ENCODE results near the gene ANXA7.
"Not testable (repeated sequence)": the region's sequence is repeated elsewhere in the genome, so short reads cannot be mapped to it uniquely, and the experiment has no call there.

The ANXA7 gene

GRCh38 chr10:73399063-73399462 is 14.8 kb downstream of the ANXA7 start:
- no peaks in the 10 kb centered on the region for H3K4me1 ChIP-seq (ENCODE audit: control insufficient read depth in 1 of 2, insufficient read depth in 1 of 2, low read depth in 1 of 2, low read length in 1 of 2)
- peaks cover 51% of the 10 kb centered on the region for H3K36me3 ChIP-seq
- H3K4me3 ChIP-seq (ENCODE audit: low read depth in 1 of 2, low read length in 1 of 2): no peak overlapping the region
- H3K27ac ChIP-seq: no peak overlapping the region
- no peak for TF ChIP-seq CTCF (IDR thresholded peaks at IDR 0.05)
- H3K9me3 ChIP-seq: no peaks in the 10 kb centered on the region
- no peaks in the 10 kb centered on the region for H3K27me3 ChIP-seq

- H3K27me3 ChIP-seq: no peaks in the 10 kb centered on the region
- H3K4me3 ChIP-seq (ENCODE audit: low read depth in 1 of 2, low read length in 1 of 2): no peak overlapping the region
- no peaks in the 10 kb centered on the region for H3K4me1 ChIP-seq (ENCODE audit: control insufficient read depth in 1 of 2, insufficient read depth in 1 of 2, low read depth in 1 of 2, low read length in 1 of 2)
- H3K27ac ChIP-seq: no peak overlapping the region
- no peaks in the 10 kb centered on the region for H3K9me3 ChIP-seq
- no peak for TF ChIP-seq CTCF (IDR thresholded peaks at IDR 0.05)
- peaks cover 51% of the 10 kb centered on the region for H3K36me3 ChIP-seq
Measured at GRCh38 chr10:73398024-73398423, 15.8 kb downstream of the ANXA7 start.

- not testable (repeated sequence) for H3K27me3 ChIP-seq; H3K9me3 ChIP-seq; H3K4me3 ChIP-seq (ENCODE audit: low read depth in 1 of 2, low read length in 1 of 2); H3K27ac ChIP-seq; H3K4me1 ChIP-seq (ENCODE audit: control insufficient read depth in 1 of 2, insufficient read depth in 1 of 2, low read depth in 1 of 2, low read length in 1 of 2)
- peaks cover 67% of the 10 kb centered on the region for H3K36me3 ChIP-seq
Measured at GRCh38 chr10:73394325-73394724, 19.5 kb downstream of the ANXA7 start.

GRCh38 chr10:73388228-73388627 is 25.6 kb downstream of the ANXA7 start:
- Histone ChIP-seq H3K9me3 (no peaks in the 10 kb centered on the region), H3K27me3 (no peaks in the 10 kb centered on the region), H3K4me3 (ENCODE audit: low read depth in 1 of 2, low read length in 1 of 2) (no peak overlapping the region), H3K36me3 (peaks cover 72% of the 10 kb centered on the region), H3K27ac (no peak overlapping the region), H3K4me1 (ENCODE audit: control insufficient read depth in 1 of 2, insufficient read depth in 1 of 2, low read depth in 1 of 2, low read length in 1 of 2) (no peaks in the 10 kb centered on the region)
- TF ChIP-seq CTCF (IDR thresholded peaks at IDR 0.05): no peak

GRCh38 chr10:73386583-73386982 is 27.3 kb downstream of the ANXA7 start:
- no peaks in the 10 kb centered on the region for H3K9me3 ChIP-seq
- H3K27ac ChIP-seq: no peak overlapping the region
- no peaks in the 10 kb centered on the region for H3K27me3 ChIP-seq
- H3K4me3 ChIP-seq (ENCODE audit: low read depth in 1 of 2, low read length in 1 of 2): no peak overlapping the region
- no peaks in the 10 kb centered on the region for H3K4me1 ChIP-seq (ENCODE audit: control insufficient read depth in 1 of 2, insufficient read depth in 1 of 2, low read depth in 1 of 2, low read length in 1 of 2)
- no peak for TF ChIP-seq CTCF (IDR thresholded peaks at IDR 0.05)
- H3K36me3 ChIP-seq: peaks cover 89% of the 10 kb centered on the region

GRCh38 chr10:73379064-73379748 is 34.7 kb downstream of the ANXA7 start:
- no peak for TF ChIP-seq CTCF (IDR thresholded peaks at IDR 0.05)
- Histone ChIP-seq H3K27me3 (no peaks in the 10 kb centered on the region), H3K9me3 (no peaks in the 10 kb centered on the region), H3K4me1 (ENCODE audit: control insufficient read depth in 1 of 2, insufficient read depth in 1 of 2, low read depth in 1 of 2, low read length in 1 of 2) (no peaks in the 10 kb centered on the region), H3K36me3 (peaks cover 95% of the 10 kb centered on the region), H3K27ac (no peak overlapping the region), H3K4me3 (ENCODE audit: low read depth in 1 of 2, low read length in 1 of 2) (no peak overlapping the region)
